ENCODE results near the gene NR2F2.

The NR2F2 gene

GRCh38 chr15:96330450-96331143, at the start of gene NR2F2:
Gene NR2F2, plus strand, starts transcription at chr15:96330700. Its CDS starts 1,406 bp downstream, at chr15:96332106.
- peak; percentile 80 to 82 for DNase-seq

DNA sequence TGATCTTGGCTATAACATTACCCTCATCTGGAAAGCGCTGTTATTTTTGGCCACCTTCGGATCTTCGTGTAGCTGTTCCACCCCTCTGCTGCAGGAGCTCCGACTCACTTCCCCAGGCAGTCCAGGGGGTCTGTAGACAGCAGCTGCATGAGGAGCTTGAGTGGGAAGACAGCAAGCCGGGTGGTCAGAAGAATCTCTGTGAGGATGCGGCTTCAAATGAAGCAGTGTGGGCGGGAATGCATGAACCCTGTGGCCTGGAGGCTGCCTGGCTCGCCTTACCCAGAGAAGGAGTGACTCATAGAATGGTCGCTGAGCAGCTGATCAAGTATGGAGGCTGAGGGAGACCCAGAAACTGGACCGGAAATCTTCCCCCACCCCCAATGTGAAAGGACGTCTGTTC, 45.2 kb upstream of the NR2F2 start:
- DNase-seq: no peak

- no peak for DNase-seq
Measured at GRCh38 chr15:96285729-96286254, 44.7 kb upstream of the NR2F2 start.

GRCh38 chr15:96290679-96291078, 39.8 kb upstream of the NR2F2 start:
- no peak for DNase-seq

DNA sequence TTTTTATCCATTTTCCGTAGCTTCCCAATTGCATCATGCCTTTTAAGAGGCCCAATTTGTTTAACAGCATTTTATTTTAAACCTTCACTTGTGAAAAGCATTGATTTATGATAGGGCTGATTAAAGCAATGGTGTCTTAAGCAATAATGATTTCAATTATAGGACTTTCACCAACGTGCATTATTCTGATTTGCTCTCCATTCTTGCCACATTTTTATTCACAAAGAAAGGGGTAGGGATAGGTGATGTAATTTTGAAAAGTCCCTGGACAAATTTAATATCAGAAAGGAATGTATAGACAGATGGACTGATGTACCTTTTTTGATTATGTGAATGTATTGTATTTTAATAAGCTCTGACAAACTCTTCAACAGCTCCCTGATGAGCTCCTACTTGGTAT, 37.9 kb upstream of the NR2F2 start:
- DNase-seq: no peak

DNA sequence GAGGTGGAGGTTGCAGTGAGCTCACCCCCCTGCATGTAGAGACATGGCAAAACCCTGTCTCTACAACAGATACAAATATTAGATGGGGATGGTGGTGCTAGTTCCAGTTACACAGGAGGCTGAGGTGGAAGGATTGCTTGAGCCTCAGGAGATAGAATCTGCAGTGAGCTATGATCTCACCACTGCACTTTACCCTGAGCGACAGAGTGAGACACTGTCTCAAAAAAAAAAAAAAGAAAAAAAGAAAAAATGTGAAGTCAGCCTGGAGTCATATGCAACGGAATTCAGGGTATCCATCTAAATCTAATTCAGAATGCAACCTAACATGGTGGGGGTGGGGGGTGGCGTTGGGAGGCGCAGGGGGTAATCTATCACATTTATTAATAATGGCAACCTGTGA, 37.1 kb upstream of the NR2F2 start:
- no peak for DNase-seq

GRCh38 chr15:96294766-96295165, 35.7 kb upstream of the NR2F2 start:
- no peak for DNase-seq

GRCh38 chr15:96296264-96296663, 34.2 kb upstream of the NR2F2 start:
- DNase-seq: no peak

GRCh38 chr15:96297783-96298182, 32.7 kb upstream of the NR2F2 start:
- no peak for DNase-seq

GRCh38 chr15:96298217-96298616, 32.3 kb upstream of the NR2F2 start:
- no peak for DNase-seq

DNA sequence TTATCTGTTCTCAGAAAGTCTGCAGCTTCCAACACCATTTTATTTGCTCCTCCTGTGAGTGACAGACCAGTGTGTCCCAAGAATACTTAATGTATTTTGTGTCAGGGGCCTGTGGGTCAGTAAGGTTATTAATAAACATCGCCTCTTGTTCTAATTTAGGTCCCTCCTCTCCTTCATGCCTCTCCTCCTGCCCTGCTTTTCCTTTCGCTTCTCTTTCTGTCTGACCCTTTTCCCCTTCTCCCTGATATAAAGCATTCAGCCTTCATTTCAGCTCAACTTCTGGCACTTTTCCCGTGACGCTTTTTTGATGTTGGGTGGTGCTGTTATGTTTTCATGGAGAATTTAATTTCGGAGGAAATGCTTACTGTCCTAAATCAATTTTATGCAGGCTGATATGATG, 29.7 kb upstream of the NR2F2 start:
- DNase-seq: no peak

DNA sequence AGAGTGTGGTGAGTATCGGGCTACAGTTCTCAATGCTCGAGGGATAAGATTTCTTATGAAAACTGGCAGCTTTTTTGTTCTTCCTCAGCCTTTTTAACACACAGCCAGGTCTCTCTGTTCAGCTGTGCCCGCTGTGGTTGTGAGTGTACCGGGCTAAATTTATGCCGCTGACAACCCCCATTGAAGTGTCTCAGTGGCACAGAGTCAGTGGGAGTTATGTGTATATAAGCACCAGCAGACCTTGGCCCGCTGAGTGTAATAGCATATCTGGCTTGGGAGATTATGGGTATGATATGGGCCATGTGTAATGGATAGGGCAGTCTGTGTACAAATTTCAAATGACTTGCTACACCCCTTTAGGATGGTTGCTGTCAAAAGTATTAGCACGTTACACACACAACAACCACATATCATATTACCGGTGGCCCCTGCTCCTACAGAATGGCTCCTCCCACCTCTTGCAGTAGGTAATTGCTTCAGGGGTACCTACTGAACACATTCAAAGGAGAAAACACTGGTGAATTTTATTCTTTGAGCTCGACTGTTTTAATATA, 26.9 kb upstream of the NR2F2 start:
- no peak for DNase-seq

DNA sequence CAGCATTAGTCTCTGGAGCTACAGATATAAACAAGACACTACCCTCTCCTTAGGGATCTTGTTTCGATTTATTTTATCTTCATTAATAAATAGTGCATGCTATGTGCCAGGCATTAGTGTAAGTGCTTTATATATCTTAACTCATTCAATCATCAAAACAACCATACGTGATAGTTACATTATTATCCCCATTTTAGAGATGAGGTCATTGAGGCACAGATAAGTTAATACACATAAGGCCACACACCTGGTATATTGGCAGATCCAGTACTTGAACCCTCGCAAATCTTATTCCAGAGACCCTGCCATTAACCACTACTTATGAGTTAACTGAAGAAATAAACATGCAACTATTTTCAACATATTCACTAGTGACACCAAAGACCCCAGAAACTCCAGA, 25.7 kb upstream of the NR2F2 start:
- no peak for DNase-seq

DNA sequence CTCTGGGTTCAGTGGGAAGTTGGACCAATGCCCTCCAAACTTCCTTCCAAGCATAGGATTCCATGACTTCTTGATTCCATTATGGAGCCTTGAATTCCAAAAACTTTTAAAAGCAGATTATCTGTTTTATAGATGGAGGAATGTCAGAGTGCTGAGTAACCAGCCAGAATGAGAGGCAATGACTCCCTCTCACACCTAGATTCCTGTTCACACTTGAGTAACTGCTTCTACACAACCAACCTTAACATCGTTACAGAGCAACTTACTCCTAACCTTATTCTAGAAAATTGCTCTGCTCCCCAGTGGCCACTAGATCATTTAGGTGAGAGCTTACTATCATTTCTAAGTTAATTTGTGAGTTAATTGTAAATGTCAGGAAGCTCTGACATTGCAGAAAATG, 24.2 kb upstream of the NR2F2 start:
- no peak for DNase-seq

DNA sequence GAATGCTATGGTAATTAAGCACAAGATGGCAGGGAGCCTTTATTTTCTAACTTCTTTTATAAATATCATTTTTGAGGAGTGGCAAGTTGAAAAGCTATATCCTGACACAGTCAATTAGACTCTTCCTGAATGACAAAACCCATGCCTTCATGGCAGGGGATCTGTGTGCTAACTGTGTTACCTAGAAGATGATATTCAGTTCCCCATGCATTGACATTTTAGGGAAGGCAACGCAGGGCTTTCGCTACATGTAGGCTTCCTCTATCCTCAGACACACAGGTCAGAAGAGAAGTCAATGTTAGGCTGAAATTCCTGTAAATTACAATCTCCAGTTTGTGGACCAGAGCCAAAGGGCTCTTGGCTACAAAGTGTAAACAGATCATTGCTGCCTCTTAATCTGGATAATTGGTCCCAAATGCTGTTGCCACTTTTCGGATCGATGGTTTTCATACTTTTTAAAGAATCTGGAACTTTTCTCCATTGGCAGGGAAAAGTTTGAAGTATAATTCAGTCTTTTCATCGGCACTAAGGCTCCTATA, 22.6 kb upstream of the NR2F2 start:
- DNase-seq: no peak

DNA sequence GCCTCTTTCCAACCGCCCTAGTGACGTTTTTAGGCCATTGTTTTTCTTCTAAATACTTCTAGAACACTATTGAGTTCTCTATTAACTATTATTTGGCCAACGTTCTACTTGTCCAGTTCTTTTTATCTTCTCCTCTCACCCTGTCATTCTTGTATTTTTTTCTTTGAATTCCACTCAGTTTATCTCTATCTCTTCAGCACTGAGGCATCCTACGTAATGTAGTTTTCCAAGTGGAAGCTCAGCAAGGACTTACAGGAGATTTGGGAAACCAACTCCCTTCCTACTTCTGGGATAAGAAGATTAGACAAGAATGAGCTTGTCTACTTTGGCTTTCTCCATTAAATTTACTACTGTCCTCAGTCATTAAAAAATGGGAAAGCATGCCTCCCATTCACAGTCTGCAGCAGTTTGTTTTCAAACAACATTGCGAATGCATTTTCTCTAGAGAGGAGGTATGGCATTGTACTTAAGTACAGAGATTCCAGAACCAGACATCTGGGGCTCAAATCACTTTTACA, 21.3 kb upstream of the NR2F2 start:
- no peak for DNase-seq

GRCh38 chr15:96311256-96311955, 19.1 kb upstream of the NR2F2 start:
- no peak for DNase-seq

GRCh38 chr15:96311956-96312294, 18.6 kb upstream of the NR2F2 start:
- DNase-seq: no peak

- DNase-seq: no peak
Measured at GRCh38 chr15:96312641-96313335, 17.7 kb upstream of the NR2F2 start.

DNA sequence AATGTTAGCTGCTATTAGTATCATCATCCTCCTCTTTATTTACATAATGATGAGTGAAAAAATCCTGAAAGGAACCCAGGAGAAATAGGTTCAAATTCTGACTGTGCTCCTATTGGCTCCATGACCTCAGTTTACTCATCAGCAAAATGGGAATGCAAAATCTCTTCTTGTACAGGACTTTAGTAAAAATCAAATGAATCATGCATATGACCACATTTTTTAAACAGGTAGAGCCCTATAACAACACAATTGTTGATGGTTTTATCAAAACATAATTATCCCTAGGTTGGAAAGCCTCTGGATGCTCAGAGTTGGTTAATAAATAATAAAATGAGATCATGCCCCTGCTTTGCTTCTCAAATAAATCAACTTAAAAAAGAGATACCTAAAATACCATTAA, 16.0 kb upstream of the NR2F2 start:
- no peak for DNase-seq

- no peak for DNase-seq
Measured at GRCh38 chr15:96314963-96315362, 15.5 kb upstream of the NR2F2 start.

DNA sequence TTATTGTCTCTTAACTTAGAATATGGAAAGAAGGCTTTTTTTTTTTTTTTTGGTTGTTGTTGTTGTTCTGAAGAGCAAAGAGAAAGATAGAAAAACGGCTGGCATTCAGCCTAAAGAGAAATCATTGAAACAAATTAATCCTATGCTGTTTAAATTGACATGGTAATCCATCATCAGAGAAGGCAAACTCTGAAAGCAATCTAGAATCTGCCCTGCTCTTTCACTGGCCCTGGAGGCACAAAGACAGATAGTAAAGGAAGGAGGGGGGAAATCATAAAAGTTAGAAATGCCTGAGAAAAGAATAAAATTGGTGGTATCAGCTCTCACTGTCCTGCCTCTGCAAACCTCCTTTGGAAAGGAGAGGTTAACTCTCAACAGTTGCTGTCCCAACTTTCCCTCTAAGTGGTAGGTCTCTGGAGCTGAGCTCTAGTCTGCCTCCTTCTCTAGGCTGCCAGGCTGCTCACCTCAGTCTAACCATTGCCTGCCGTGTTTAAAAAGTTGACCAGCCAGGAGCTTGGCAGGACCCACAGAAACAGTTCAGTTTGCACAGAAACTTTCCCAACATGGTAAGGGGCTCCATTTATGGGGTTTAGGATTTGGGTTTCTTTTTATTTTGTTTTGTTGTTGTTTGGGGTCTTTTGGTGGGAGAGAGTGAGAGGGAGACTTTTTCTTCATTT, 13.4 kb upstream of the NR2F2 start:
- no peak for DNase-seq

DNA sequence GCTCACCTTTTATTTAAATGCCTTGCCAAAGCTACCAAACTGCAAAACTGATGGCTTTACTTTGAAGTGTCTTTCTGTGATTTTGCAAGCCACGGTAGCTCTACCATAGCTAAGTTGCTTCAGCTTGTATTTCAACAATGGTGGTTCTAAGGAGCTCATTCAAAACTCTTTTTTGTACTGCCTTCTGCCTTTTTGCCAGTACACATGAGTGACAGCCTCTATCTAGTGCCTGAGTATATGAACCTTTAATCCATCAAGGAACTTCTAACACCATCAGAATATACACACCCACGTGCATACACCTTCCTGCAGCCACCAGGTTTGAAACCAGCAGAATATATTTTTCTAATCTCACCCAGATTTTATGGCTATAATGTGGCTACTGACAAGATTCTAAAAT, 10.4 kb upstream of the NR2F2 start:
- no peak for DNase-seq
